DMS53 (cell line): Measurements from ENCODE around the gene ASTN2.

Experiments
- DNase-seq: peaks from one replicate; lab custom pipeline; 2025; lab: John Stamatoyannopoulos, UW

ASTN2 gene

GRCh38 chr9:117300371-117301110 lies 114.3 kb downstream of the ASTN2 start:
- no peak for DNase-seq

- DNase-seq = no peak
Observed at GRCh38 chr9:117296453-117296852, 118.4 kb downstream of the ASTN2 start.

GRCh38 chr9:117293206-117294114 lies 121.4 kb downstream of the ASTN2 start:
- no peak for DNase-seq

DNA sequence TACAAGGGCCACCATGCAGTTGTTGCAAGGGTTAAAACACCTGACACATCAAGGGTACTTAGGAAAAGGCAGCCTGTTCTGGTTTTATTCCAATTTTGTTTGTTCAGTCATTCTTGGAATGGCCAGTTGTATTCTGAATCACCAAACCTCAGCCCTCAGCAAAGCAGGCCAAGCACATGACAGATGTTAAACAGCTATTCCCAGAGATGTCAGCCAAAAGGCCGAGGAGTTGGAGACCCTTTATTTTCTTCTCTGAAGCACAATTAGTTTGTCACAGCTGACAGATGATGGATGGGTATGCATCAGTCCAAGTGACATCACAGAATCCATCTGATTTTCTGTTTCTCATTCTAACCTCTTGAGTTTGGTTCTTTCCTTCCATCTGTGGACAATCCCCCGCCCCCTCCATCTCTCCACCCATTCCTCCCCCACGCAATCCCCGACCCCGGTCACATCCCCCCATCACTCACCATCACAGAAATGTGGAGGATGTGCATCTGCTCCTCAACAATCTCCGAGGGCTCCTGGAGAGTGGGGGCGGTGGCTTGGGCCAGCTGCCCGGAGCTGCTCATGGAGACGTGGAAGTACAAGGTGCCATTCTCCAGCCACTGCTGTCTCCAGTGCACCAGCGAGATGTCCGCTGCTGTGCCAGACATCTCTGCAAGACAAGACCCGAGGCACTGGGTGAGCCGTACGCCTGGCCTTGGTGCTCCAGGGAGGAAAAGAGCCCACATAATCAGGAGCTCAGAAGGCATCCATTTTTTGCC lies 123.8 kb downstream of the ASTN2 start:
- DNase-seq = no peak

- no peak for DNase-seq
Observed at GRCh38 chr9:117290306-117290840, 124.5 kb downstream of the ASTN2 start.

GRCh38 chr9:117286245-117286644 lies 128.6 kb downstream of the ASTN2 start:
- no peak for DNase-seq

- no peak for DNase-seq
Observed at GRCh38 chr9:117284414-117284813, 130.4 kb downstream of the ASTN2 start.

GRCh38 chr9:117282541-117282940 lies 132.3 kb downstream of the ASTN2 start:
- no peak for DNase-seq

- DNase-seq = no peak
Observed at GRCh38 chr9:117278471-117279035, 136.3 kb downstream of the ASTN2 start.

GRCh38 chr9:117278020-117278419 lies 136.8 kb downstream of the ASTN2 start:
- no peak for DNase-seq

- no peak for DNase-seq
Observed at GRCh38 chr9:117276444-117276843, 138.4 kb downstream of the ASTN2 start.

GRCh38 chr9:117273612-117274011 lies 141.2 kb downstream of the ASTN2 start:
- DNase-seq = no peak

- no peak for DNase-seq
Observed at GRCh38 chr9:117268847-117269446, 145.9 kb downstream of the ASTN2 start.

DNA sequence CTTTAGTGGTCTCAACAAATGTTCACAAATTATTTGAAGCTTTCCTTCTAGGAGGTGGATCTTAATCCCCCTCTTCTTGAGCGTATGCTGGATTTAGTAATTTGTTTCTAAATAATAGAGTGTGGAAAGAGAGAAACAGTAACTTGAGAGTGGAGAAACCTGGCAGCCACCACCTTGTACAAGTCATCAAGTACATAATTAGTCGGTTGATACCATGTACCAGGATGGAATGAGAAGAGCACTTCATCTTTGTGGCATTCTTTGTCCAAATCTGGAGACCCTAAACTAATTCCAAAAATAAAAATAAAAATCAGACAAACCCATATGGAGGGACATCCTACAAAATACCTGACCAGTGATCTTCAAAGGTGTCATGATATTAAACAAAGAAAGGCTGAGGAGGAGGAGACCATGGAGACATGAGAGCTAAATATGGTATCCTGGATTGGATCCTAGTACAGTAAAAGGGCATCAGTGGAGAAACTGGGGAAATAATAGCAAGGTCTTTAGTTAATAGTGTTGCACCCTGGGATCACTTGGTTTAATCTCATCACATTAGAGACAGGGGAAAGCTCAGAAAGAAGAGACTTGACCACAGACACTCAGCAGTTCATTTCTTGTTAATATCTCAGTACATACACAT lies 147.9 kb downstream of the ASTN2 start:
- DNase-seq = no peak

GRCh38 chr9:117265253-117265652 lies 149.6 kb downstream of the ASTN2 start:
- DNase-seq = no peak

- no peak for DNase-seq
Observed at GRCh38 chr9:117258184-117258866, 156.5 kb downstream of the ASTN2 start.

DNA sequence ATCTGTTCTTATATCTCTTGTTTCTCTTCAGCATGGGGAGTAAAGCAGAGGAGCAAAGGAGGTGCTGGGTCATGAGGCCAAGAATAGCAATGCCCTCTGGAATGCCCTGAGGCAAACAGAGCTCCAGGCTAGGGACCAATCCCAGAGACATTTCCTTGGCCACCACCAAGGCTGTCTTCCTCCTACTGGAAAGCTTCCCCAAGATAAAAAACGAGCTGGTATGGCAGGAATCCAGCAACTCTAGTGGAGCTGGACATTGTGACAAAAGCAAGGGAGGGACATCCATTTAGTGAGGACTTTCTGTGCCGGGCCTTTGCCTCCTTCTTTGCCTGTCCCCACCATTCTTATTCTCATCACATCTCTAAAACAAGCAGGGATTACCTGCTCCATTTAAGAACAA lies 161.6 kb downstream of the ASTN2 start:
- no peak for DNase-seq

DNA sequence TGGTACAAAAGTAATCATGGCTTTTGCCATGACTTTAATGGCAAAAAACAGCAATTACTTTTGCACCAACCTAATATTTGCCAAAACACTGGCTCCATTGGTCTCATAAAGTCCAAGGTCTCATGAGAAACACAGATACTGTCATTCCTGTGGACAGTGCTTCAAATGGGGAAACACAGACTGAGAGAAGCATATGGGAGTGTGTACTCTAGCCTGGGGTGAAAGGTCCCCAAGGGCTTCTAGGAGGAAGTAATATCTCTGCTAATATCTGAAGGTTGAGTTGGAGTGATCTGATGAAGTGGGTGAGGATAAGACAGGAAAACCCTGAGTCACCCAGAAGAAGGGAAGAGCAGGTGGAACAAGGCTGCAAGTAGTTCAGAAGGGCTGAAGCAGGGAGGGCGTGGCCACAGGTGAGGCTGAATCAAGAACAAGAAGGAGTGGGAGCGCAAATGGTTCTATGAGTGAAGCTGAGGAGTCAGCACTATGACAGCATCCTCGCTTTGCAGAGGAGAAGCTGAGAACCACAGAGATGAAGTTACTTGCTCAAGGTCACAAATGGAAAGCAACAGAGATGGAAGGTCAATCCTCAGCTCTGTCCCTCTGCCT lies 164.1 kb downstream of the ASTN2 start:
- peak; percentile 4 for DNase-seq

GRCh38 chr9:117249799-117250198 lies 165.1 kb downstream of the ASTN2 start:
- DNase-seq = no peak

- peak; percentile 43 for DNase-seq
Observed at GRCh38 chr9:117247266-117247665, 167.6 kb downstream of the ASTN2 start.
